NAMALWA (cell line): ENCODE data around the gene DHODH.

Source experiments
- DNase-seq: peaks from one replicate; pipeline ENCODE4 v3.0.0-alpha.2; 2015; ENCODE audit warnings: low spot score

Gene DHODH

GRCh38 chr16:72013888-72014581, 5.5 kb downstream of the DHODH start:
- DNase-seq: no peak

GRCh38 chr16:72014675-72015074, 6.1 kb downstream of the DHODH start:
- no peak for DNase-seq

GRCh38 chr16:72015124-72015523, 6.6 kb downstream of the DHODH start:
- no peak for DNase-seq

- DNase-seq: no peak
These were observed 9.9 kb downstream of the DHODH start for GRCh38 chr16:72018470-72018869.

- DNase-seq: no peak
These were observed 12.5 kb downstream of the DHODH start for GRCh38 chr16:72021043-72021442.

- DNase-seq: no peak
These were observed 13.6 kb downstream of the DHODH start for GRCh38 chr16:72022127-72022526.

GRCh38 chr16:72023962-72024361, 15.4 kb downstream of the DHODH start:
- DNase-seq: no peak

GRCh38 chr16:72024862-72025382, 16.4 kb downstream of the DHODH start:
- no peak for DNase-seq

GRCh38 chr16:72025404-72026114, 17.0 kb downstream of the DHODH start:
- no peak for DNase-seq

- DNase-seq: no peak
These were observed 19.3 kb downstream of the DHODH start for GRCh38 chr16:72027669-72028378.

- no peak for DNase-seq
These were observed 21.2 kb downstream of the DHODH start for GRCh38 chr16:72029567-72030271.

- no peak for DNase-seq
These were observed 24.9 kb downstream of the DHODH start for GRCh38 chr16:72033437-72033836.

GRCh38 chr16:72036098-72036497, 27.6 kb downstream of the DHODH start:
- DNase-seq: no peak

GRCh38 chr16:72042157-72042660, 33.7 kb downstream of the DHODH start:
- no peak for DNase-seq

- no peak for DNase-seq
These were observed 34.5 kb downstream of the DHODH start for GRCh38 chr16:72043058-72043457.

GRCh38 chr16:72043539-72043938, 35.0 kb downstream of the DHODH start:
- DNase-seq: no peak

- no peak for DNase-seq
These were observed 35.8 kb downstream of the DHODH start for GRCh38 chr16:72044296-72044695.

- DNase-seq: no peak
These were observed 36.3 kb downstream of the DHODH start for GRCh38 chr16:72044825-72045359.

- DNase-seq: no peak
These were observed 40.6 kb downstream of the DHODH start for GRCh38 chr16:72049110-72049509.

- DNase-seq: no peak
These were observed 42.4 kb downstream of the DHODH start for GRCh38 chr16:72050769-72051464.

- no peak for DNase-seq
These were observed 43.3 kb downstream of the DHODH start for GRCh38 chr16:72051818-72052217.
